Gastroesophageal sphincter (tissue), 3 donors: Measurements from ENCODE around the gene NKAIN2.

ENCODE experiments used
- CTCF ChIP-seq, 4 experiments: fragments of 200-600 bp in 2 of 4; fragments of 450-650 bp in 2 of 4; sonication (generic) in 1 of 4; IDR thresholded peaks; one replicate each; pipeline ENCODE4 v1.5.1; 2017 to 2019; ENCODE audit warnings: antibody characterized with exemption in 4 of 4, mild to moderate bottlenecking in 2 of 4, moderate library complexity in 2 of 4
- EP300 ChIP-seq: sonication (generic); formaldehyde crosslinking; IDR thresholded peaks from one replicate; pipeline ENCODE4 v1.6.1; 2017; ENCODE audit warnings: antibody characterized with exemption, mild to moderate bottlenecking
- POLR2A ChIP-seq, 2 donors: fragments of 450-650 bp; IDR thresholded peaks; one replicate each; pipeline ENCODE4 v1.6.1; 2017; ENCODE audit warnings: antibody characterized with exemption in 2 of 2, mild to moderate bottlenecking in 2 of 2, moderate library complexity in 1 of 2
- POLR2AphosphoS5 ChIP-seq: sonication (generic); formaldehyde crosslinking; IDR thresholded peaks from one replicate; pipeline ENCODE4 v1.6.1; 2017; ENCODE audit warnings: antibody characterized with exemption

- no peak for TF ChIP-seq CTCF (IDR thresholded peaks at IDR 0.05)
- TF ChIP-seq EP300: no peak
- TF ChIP-seq POLR2A (IDR thresholded peaks at IDR 0.05): no peak
- no peak for TF ChIP-seq POLR2AphosphoS5
Measured at GRCh38 chr6:124371974-124372475, 568.4 kb downstream of the NKAIN2 start.
